Prostate gland (tissue), 2 donors: Measurements from ENCODE around the gene RAI1. TPM values are rescaled to one million over a fixed set of nuclear protein-coding genes. Genes with fewer than 3 reads are reported as not detected.

ENCODE experiments used
- DNase-seq: peaks from one replicate; pipeline ENCODE4 v3.0.0-alpha.2; 2019; ENCODE audit warnings: low spot score
- H3K27ac ChIP-seq, 2 donors: fragments of 200-600 bp; sonication (generic); 2 replicates each; pipeline ENCODE4 v1.5.1; 2017 to 2019
- H3K27me3 ChIP-seq: fragments of 200-600 bp; sonication (generic); replicated peaks from 2 replicates; pipeline ENCODE4 v1.5.1; 2019; ENCODE audit not compliant: insufficient read depth
- H3K36me3 ChIP-seq, 2 donors: fragments of 200-600 bp; sonication (generic); 1 replicate in 1 of 2; 2 replicates in 1 of 2; pipeline versions ENCODE4 v1.5.1 to v1.8.1; 2017 to 2019
- H3K4me1 ChIP-seq: fragments of 200-600 bp; sonication (generic); replicated peaks from 2 replicates; pipeline ENCODE4 v1.5.1; 2019
- H3K4me3 ChIP-seq, 2 donors: fragments of 200-600 bp; sonication (generic); 2 replicates each; pipeline ENCODE4 v1.5.1; 2017 to 2019
- H3K9me3 ChIP-seq: fragments of 200-600 bp; sonication (generic); 2 replicates; pipeline ENCODE4 v1.5.1; 2017
- CTCF ChIP-seq, 4 experiments: fragments of 200-600 bp in 2 of 4; fragments of 450-650 bp in 2 of 4; sonication (generic) in 2 of 4; IDR thresholded peaks; 1 replicate in 3 of 4; 2 replicates in 1 of 4; pipeline ENCODE4 v1.5.1; 2016 to 2019; ENCODE audit warnings: antibody characterized with exemption in 4 of 4, mild to moderate bottlenecking in 2 of 4, moderate library complexity in 2 of 4
- POLR2A ChIP-seq: fragments of 450-650 bp; IDR thresholded peaks from one replicate; pipeline ENCODE4 v1.6.1; 2016; ENCODE audit warnings: antibody characterized with exemption, mild to moderate bottlenecking
- POLR2AphosphoS5 ChIP-seq: sonication (generic); formaldehyde crosslinking; IDR thresholded peaks from one replicate; pipeline ENCODE4 v1.6.1; 2017; ENCODE audit warnings: antibody characterized with exemption
- WGBS: methylation state at CpG from one replicate; pipeline ENCODE4 v1.1.5; 2018; 5-methylcytosine and 5-hydroxymethylcytosine counted together
- intact Hi-C: fragments of 100-400 bp; cut with DNase I; formaldehyde crosslinking; loops from one replicate; pipeline ENCODE4 v1.14.2; 2022
- total RNA-seq, 2 donors: library from RNA; depleted of rRNA; stranded (reverse); fragments of >200 nt; gene quantifications; one replicate each; pipeline ENCODE4 v1.1.0, GENCODE V29; 2016

RAI1 gene
- total RNA-seq, 2 donors from 2014 or later, result 69.2 to 71.0 TPM

- Histone ChIP-seq H3K4me3 (no peak overlapping the region), H3K9me3 (no peaks in the 10 kb centered on the region), H3K36me3 (no peaks in the 10 kb centered on the region), H3K4me1 (peaks cover 45% of the 10 kb centered on the region), H3K27ac (peak overlapping the region; percentile 100), H3K27me3 (no peaks in the 10 kb centered on the region)
- WGBS, result 69% methylated on average over 1 of the region's 1 CpG
- no peak for TF ChIP-seq POLR2A
- TF ChIP-seq CTCF (IDR thresholded peaks at IDR 0.05), result peak in 1 of 4 experiments; percentile 4
- peak; percentile 12 for TF ChIP-seq POLR2AphosphoS5
- intact Hi-C loops, result no loop called here
- DNase-seq, result peak; percentile 55
These were observed 160.4 kb downstream of the RAI1 start for GRCh38 chr17:17841601-17842025.

- H3K9me3 ChIP-seq, result no peaks in the 10 kb centered on the region
- no peak for DNase-seq
- H3K4me3 ChIP-seq, result no peak overlapping the region
- H3K27ac ChIP-seq, result peak overlapping the region; percentile 100
- H3K4me1 ChIP-seq, result peaks cover 45% of the 10 kb centered on the region
- no peaks in the 10 kb centered on the region for H3K36me3 ChIP-seq
- intact Hi-C loops, result no loop called here
- H3K27me3 ChIP-seq, result no peaks in the 10 kb centered on the region
- WGBS, result 59% methylated on average over 9 of the region's 9 CpGs
- no peak for TF ChIP-seq CTCF (IDR thresholded peaks at IDR 0.05)
- no peak for TF ChIP-seq POLR2A
- no peak for TF ChIP-seq POLR2AphosphoS5
These were observed 161.0 kb downstream of the RAI1 start for GRCh38 chr17:17842111-17842876.

GRCh38 chr17:17843096-17843495 lies 161.8 kb downstream of the RAI1 start:
- peaks cover 39% of the 10 kb centered on the region for H3K4me1 ChIP-seq
- H3K27ac ChIP-seq, result peak overlapping the region; percentile 100
- no peaks in the 10 kb centered on the region for H3K9me3 ChIP-seq
- no peak for TF ChIP-seq CTCF (IDR thresholded peaks at IDR 0.05)
- no peak for TF ChIP-seq POLR2AphosphoS5
- TF ChIP-seq POLR2A, result peak; percentile 37
- no peaks in the 10 kb centered on the region for H3K27me3 ChIP-seq
- H3K36me3 ChIP-seq, result no peaks in the 10 kb centered on the region
- H3K4me3 ChIP-seq, result no peak overlapping the region
- WGBS, result 60% methylated on average over 4 of the region's 4 CpGs
- intact Hi-C loops, result no loop called here
- no peak for DNase-seq

- peaks cover 31% of the 10 kb centered on the region for H3K4me1 ChIP-seq
- TF ChIP-seq POLR2A (no peak), POLR2AphosphoS5 (no peak), CTCF (IDR thresholded peaks at IDR 0.05) (no peak)
- no peaks in the 10 kb centered on the region for H3K9me3 ChIP-seq
- DNase-seq, result no peak
- peak overlapping the region in 1 of 2 donors; percentile 100 for H3K27ac ChIP-seq
- no peak overlapping the region for H3K4me3 ChIP-seq
- H3K27me3 ChIP-seq, result no peaks in the 10 kb centered on the region
- WGBS, result 71% methylated on average over 5 of the region's 7 CpGs
- no peaks in the 10 kb centered on the region for H3K36me3 ChIP-seq
- intact Hi-C loops, result no loop called here
These were observed 162.8 kb downstream of the RAI1 start for GRCh38 chr17:17844079-17844478.

GRCh38 chr17:17844500-17844899 lies 163.2 kb downstream of the RAI1 start:
- Histone ChIP-seq H3K27ac (peak overlapping the region in 1 of 2 donors; percentile 100), H3K4me3 (no peak overlapping the region), H3K4me1 (peaks cover 31% of the 10 kb centered on the region), H3K27me3 (no peaks in the 10 kb centered on the region), H3K36me3 (no peaks in the 10 kb centered on the region), H3K9me3 (no peaks in the 10 kb centered on the region)
- 87% methylated on average over 6 of the region's 6 CpGs for WGBS
- DNase-seq, result no peak
- TF ChIP-seq POLR2AphosphoS5 (no peak), CTCF (IDR thresholded peaks at IDR 0.05) (no peak), POLR2A (no peak)
- intact Hi-C loops, result no loop called here
